GM10847 (cell line): ENCODE data around the gene IL11RA.

Source experiments
- POLR2A ChIP-seq: IDR thresholded peaks from 2 replicates; pipeline ENCODE4 v1.6.1; 2011; ENCODE audit not compliant: insufficient read length; ENCODE audit errors: extremely low read depth

IL11RA gene

DNA sequence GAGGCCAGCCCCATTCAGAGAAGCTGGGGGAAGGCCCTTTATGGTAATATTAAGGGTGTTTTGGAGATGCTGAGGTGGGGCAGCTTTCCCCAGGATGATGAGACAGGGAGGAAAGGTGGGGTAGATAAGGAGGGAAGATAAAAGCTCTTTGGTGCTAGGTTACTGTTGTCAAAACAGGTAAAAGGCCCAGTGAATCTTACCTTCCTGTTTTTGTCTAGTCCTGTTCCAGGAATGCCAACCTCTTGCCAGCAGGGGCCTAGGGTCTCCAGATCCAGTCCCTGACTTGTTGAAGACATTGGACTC, 11.3 kb downstream of the IL11RA start:
- no peak for TF ChIP-seq POLR2A

DNA sequence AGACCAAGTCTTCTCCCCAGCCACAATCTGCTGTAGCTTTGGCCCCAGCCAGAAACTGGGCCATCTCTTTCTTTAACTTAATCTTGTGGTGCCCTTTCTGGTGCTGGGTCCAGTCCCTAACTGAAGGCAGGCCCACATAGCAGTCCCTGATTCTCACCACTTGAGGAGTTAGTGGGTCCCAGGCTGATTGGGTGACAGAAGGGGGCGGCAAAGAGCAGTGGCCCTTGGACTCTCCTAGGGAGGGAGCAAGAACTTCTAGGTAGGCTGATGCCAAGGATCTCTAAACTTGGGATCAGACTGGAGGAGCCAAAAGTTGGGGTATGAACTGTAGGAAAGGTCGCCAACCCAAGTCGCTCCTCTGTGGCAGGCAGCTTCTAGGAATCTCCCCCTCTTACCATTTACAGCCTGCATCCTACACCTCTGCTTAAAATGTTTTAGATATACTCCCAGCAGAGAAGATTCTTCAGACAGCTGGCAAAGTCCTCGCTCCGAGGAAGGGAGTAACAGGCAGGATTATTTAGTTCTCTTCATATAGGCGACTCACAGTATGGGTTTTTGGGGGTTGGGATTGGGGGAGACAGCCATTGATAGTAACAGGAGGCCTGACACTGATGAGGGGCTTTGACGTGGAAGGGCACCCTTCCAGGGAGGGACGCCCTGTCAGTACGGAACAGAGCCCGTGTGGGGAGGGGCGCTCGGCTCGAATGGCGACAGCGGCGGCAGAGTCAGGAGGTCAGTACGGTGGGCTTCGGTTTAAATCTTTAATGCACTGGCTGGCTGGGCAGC, 12.5 kb downstream of the IL11RA start:
- TF ChIP-seq POLR2A: no peak

DNA sequence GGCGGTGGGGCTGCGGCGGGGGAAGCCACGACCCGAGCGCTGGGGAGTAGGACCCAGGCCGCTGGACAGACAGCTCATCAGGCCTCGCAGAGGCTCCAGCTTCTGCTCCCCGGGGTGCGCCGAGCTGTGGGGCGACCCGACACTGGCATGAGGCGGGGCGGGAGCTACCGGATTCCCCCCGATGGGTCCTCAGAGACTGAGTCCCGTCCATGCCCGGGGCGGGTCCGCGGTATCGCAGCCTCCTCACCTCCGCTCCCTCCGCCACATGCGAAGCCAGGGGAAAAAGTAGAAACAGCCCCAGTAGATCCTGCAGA, 13.0 kb downstream of the IL11RA start:
- no peak for TF ChIP-seq POLR2A

DNA sequence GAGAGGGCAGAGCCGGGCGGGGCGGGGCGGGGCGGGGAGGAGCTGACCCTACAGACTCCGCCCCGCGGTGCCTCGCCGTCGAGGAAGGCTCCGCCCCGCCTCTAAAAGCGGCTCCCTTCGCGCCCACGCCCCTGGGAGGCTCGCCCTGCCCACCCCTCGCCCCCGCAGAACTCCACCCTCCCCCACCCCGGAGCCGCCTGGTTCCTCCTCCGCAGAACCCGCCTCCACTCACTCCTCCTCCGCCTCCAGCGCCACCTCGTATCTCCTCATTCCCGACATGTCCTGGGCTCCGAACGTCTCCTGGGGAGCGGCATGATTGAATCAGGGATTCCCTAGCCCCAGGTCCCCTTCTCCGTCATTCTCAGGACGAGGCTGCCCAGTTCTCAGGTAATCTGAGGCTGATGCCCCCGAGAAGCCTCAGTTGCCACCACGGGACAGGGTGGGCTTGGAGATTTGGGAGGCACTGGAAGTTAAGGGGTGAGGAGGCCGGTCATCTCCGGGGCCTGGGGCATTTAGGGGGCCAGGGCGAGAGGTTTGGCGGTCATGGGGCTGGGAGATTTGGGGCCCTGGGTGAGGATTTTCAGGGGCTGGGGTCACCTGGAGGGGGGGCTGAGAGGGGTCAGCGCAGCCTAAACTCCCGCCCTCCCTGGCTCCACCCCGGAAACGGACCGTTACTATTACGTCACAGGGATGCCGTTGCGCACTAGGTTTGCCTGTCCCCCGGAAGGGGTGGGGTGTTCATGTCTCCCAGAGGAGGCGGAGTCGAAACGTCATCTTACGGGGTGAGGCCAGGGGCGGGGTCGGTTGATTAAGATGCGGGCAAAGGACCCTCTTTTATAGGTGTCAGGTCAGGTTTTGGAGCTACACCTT, 13.6 kb downstream of the IL11RA start:
- no peak for TF ChIP-seq POLR2A

DNA sequence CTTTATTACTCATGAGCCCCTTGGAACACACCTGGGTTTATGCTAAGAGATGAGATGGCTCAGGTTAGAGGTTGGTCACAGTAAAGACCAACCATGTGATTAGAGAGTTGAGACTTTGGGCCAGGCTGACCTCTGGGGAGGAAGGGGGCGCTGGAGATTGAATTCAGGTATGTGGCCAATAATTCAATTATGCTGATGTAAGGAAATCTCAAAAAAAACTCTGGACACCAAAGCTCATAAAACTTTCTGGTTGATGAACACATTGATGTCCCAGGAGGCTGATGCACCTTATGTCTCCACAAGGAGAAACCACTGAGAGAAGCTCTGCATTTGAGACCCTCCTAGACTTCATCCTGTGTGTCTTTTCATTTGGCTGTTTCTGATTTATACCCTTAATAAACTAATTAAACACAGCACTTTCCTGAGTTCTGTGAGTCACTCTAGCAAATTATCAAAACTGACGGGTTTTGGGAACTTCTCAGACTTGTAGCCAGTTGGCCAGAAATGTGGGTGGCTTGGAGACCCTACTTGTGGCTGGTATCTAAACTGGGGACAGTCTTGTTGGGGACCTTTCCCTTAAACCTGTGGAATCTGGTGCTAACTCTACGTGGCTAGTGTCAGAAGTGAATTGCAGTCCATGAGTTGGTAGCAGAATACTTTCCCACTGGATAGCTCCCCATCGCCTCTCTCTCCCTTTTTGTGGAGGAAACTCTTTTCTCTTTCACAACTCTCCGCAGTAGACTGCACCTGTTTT, 18.0 kb downstream of the IL11RA start:
- no peak for TF ChIP-seq POLR2A

DNA sequence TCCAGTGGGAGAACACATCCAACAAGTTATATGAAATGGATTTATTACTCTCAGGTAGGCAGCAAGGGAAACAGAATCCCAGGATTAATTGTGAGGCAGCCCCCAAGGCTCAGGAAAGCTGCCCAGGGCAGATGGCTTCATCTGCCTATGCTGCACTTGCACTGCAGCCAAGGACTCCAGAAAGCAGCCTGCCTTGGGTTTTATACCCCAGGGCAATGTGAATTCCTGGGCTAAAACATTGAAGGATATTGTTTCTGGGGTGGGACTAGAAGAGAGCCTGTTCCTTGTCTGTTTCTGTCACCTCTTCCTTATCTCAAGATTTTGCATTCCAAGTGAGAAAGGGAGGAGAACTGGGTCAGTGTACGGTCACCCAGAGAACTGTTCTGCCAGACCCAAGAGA, 19.3 kb downstream of the IL11RA start:
- TF ChIP-seq POLR2A: no peak

DNA sequence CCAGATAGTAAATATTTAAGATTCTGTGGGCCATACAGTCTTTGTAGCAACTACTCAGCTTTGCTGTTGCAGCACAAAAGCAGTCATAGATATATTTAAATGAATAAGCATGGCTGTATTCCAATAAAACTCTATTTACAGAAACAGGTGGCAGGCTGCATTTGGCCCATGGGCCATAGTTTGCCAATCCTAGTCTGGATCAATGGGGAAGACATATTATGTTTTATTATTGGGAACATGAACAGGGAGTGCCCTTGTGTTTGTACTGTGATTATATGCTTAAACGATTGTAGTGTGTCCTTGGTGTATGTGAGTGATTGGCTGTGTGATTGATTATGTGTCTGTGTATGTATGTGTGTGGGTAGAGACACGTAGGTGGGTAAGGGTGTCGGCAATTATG, 22.5 kb downstream of the IL11RA start:
- TF ChIP-seq POLR2A: no peak

DNA sequence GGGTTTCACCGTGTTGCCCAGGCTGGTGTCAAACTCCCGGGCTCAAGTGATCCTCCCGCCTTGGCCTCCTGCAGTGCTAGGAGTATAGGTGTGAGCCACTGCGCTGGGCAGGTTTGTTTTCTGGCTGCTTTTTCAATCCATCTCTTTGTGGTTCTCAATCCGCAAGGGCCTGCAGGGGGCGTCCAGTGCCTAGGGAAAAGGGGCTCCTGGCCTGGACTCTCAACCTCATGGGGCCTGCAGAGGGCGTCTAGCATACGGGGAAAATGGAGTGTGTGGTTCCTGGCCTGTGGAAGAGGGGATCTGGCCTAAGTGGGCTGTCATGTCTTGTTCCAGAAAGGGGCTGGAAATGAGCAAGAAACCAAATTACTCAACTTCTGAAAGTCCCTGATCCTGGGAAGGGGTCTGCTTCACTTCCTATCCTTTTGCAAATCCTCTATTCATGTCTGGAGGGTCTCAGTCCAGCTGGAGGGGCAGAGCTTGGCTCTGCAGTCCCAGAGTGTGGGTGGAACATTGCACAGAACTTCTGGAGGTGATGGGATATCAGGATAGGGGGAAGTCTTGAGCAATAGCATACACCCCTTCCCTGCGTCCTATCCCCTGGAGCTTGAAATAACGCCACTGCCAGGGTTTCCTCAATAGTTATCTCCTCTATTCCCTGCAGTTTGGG, 23.2 kb downstream of the IL11RA start:
- TF ChIP-seq POLR2A: no peak

DNA sequence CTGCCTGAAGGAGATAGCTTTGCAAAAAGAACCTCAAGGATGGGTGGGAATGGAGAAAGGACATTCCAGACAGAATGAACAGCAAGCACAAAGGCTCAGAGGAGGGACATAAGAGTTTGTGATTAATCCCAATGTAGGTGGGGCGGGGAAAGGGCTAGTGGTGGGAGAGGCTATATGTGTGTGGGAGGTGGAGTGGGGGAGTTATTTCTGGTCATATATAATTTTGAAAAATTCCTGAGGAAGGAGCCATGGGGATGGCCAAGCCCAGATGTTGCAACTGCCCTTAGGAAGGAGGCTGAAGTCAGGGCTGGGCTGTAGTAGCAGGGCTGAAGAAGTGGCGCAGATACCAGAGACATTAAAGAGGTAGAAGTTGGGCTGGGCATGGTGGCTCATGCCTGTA, 23.9 kb downstream of the IL11RA start:
- TF ChIP-seq POLR2A: no peak

DNA sequence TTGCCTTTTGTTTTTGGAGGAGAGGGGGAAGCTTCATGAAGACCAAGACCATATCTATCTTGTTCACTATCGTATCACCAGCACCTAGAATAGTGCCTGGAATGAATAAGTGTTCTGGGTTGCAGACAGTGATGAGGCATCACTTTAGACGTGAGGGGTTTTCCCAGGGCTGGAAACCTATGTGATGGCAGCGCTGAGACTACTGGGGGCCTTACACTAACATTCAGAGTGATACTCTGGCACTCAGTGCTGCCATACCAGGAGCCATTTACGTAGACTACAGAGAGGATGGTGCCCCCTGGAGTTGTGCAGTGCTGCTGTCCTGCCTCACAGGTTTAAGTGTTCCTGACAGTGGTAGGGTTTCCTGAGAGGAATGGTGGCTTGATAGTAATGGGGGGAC, 32.2 kb downstream of the IL11RA start:
- TF ChIP-seq POLR2A: no peak

DNA sequence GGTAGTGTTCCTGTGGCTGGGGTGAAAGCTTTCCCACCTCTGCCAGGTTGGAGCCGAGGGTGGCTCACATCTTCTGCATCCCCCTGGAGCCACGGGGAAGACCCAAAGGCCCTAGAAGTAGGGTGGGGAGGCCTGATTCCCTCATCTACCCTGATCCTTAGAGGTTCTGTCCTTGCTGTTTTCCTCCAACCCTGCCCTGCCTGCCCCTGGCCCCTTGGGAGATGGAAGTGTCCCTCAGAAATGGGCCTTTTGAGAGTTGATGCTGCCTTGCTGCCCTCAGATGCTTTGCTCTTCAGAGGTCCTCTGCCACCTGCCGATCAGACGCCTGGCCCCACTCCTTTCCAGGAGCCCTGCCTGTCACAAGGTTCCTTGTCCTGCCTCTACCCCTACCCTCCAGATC, 32.8 kb downstream of the IL11RA start:
- no peak for TF ChIP-seq POLR2A

DNA sequence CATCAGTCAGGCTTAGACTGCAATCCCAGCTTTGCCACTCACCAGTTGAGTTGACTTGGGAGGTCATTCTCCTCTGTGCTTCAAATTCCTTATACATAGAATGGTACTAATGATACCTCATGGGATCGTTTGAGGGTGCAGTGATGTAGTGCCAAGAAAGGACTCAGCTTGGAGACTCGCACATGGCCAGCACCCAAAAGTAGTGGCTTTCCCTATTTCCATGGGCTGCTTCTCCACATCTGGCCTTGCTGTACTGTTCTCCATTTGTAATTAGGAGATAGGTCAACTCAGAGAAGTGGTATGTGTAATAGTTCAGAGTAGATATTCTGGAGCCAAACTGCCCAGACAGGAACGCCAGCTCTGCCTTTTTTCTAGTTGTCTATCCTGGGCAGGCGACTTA, 33.6 kb downstream of the IL11RA start:
- no peak for TF ChIP-seq POLR2A

DNA sequence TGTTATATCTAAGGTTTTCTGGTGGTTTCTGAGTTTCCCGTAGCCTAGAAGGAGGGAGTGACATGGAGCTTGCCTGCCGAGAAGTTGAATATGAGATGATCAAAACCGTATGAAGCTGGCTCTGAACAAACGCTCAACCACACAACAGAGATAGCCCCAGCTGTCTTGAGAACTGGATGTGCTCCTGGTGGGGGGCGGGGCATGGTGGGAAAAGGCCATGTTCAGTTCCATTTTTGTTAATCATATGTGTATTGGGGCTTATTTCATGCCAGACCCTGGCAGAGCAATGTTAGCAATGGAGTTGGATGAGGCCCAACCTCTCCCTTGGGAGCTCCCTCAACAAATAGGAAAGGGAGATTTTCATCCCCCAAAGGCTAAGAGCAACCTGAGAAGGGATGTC, 34.2 kb downstream of the IL11RA start:
- no peak for TF ChIP-seq POLR2A

DNA sequence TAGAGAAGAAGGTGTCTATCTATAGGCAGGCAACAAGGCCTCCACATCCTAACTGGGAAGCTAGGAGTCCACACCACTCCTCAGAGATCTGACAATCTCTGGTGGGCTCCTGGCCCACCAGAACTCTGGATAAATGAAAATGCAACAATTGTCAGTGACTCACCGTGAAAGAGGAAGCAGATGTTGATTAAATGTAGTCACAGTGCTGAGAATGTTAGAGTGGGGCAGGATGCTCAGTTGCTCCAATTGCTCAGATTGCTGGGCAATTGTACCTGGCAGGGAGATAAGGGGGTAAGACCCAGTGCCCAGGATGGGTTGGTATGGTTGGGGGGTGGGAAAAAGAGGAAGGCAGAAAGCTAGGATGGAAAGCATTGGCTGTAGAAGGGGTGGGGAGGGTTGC, 34.7 kb downstream of the IL11RA start:
- TF ChIP-seq POLR2A: no peak

DNA sequence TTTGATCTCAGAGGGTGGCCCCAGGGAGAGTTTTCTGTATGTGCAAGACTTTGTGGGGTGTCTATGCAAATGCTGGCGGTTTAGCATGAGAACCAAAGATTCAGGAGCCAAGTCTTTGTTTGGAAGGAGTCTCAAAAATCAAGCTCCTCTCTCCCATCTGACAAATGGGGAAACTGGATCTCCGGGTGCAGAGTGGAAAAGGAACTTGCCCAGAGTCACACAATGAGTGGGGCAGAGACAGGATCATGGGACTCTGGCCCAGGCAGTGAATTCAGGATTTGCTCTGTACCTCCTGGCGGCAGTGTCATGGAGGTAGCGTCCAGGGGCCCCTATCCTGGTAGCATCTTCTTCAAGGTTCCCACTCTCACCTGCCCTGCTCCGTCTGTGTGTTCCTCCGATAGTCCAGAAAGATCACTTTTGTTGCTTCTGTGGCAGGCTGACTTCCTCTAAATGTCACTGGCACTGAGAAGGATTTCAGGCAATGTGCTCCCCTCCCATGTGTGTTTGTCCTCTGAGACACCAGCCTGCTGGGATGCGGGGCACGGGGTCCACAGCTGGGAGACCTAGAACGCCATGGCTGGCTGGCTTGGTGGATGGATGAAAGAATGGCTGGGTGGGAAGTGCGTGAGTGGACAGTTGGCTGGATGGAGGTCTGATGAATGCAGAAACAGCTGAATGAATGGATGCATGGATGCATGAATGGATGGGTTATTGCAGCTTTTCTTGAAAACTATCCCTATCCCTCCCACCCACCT, 35.5 kb downstream of the IL11RA start:
- TF ChIP-seq POLR2A: no peak
